Chondrocyte (in vitro differentiated cells): ENCODE data around the gene ZFHX3. TPM values are rescaled to one million over a fixed set of nuclear protein-coding genes. Genes with fewer than 3 reads are reported as not detected.

Experiments
- DNase-seq: peaks from one replicate; pipeline ENCODE4 v3.0.0; 2021; ENCODE audit warnings: mixed read lengths, low spot score
- H3K27ac Mint-ChIP-seq: one replicate; pipeline ENCODE4 v1.8.0; 2021; ENCODE audit warnings: mild to moderate bottlenecking, moderate library complexity, mixed read lengths; ENCODE audit not compliant: unreplicated experiment
- H3K27me3 Mint-ChIP-seq: 2 replicates; pipeline ENCODE4 v1.8.0; 2021; ENCODE audit warnings: low read depth, mixed read lengths
- H3K36me3 Mint-ChIP-seq: 2 replicates; pipeline ENCODE4 v1.8.0; 2021; ENCODE audit warnings: low read depth, mixed read lengths
- H3K4me1 Mint-ChIP-seq: 2 replicates; pipeline ENCODE4 v1.8.0; 2021; ENCODE audit warnings: low read depth, mild to moderate bottlenecking, mixed read lengths
- H3K4me3 Mint-ChIP-seq: one replicate; pipeline ENCODE4 v1.8.0; 2021; ENCODE audit warnings: mild to moderate bottlenecking, moderate library complexity, mixed read lengths; ENCODE audit not compliant: unreplicated experiment
- H3K9me3 Mint-ChIP-seq: 2 replicates; pipeline ENCODE4 v1.8.0; 2021; ENCODE audit warnings: low read depth, mixed read lengths
- CTCF ChIP-seq: fragments of 200-600 bp; sonication (generic); IDR thresholded peaks from 2 replicates; pipeline ENCODE4 v1.5.0; 2021; ENCODE audit warnings: antibody characterized with exemption, mild to moderate bottlenecking, moderate library complexity
- total RNA-seq: library from RNA; stranded (reverse); gene quantifications from 3 replicates; pipeline ENCODE4 v1.2.1, GENCODE V29; 2021

The ZFHX3 gene
- total RNA-seq, 1 donor from 2014 or later = 86.8 TPM

GRCh38 chr16:72811876-72812275 lies 236.1 kb downstream of the ZFHX3 start:
- no peak for DNase-seq
- no peaks in the 10 kb centered on the region for H3K9me3 Mint-ChIP-seq
- peaks cover 28% of the 10 kb centered on the region for H3K4me1 Mint-ChIP-seq
- no peak for TF ChIP-seq CTCF
- H3K27me3 Mint-ChIP-seq = no peaks in the 10 kb centered on the region
- peaks cover 27% of the 10 kb centered on the region for H3K36me3 Mint-ChIP-seq
- H3K27ac Mint-ChIP-seq = peak overlapping the region; percentile 24
- no peak overlapping the region for H3K4me3 Mint-ChIP-seq

- no peak overlapping the region for H3K4me3 Mint-ChIP-seq
- DNase-seq = no peak
- H3K27ac Mint-ChIP-seq = no peak overlapping the region
- no peaks in the 10 kb centered on the region for H3K27me3 Mint-ChIP-seq
- no peak for TF ChIP-seq CTCF
- H3K4me1 Mint-ChIP-seq = peaks cover 28% of the 10 kb centered on the region
- H3K36me3 Mint-ChIP-seq = peaks cover 29% of the 10 kb centered on the region
- no peaks in the 10 kb centered on the region for H3K9me3 Mint-ChIP-seq
These were observed 236.7 kb downstream of the ZFHX3 start for GRCh38 chr16:72811188-72811720.

GRCh38 chr16:72810480-72810879 lies 237.4 kb downstream of the ZFHX3 start:
- TF ChIP-seq CTCF = no peak
- Mint-ChIP-seq H3K36me3 (peaks cover 34% of the 10 kb centered on the region), H3K27ac (no peak overlapping the region), H3K4me1 (peaks cover 26% of the 10 kb centered on the region), H3K27me3 (no peaks in the 10 kb centered on the region), H3K9me3 (no peaks in the 10 kb centered on the region), H3K4me3 (no peak overlapping the region)
- DNase-seq = no peak

- Mint-ChIP-seq H3K4me1 (peaks cover 24% of the 10 kb centered on the region), H3K27ac (no peak overlapping the region), H3K9me3 (no peaks in the 10 kb centered on the region), H3K27me3 (no peaks in the 10 kb centered on the region), H3K36me3 (peaks cover 37% of the 10 kb centered on the region), H3K4me3 (no peak overlapping the region)
- no peak for DNase-seq
- TF ChIP-seq CTCF = no peak
These were observed 238.5 kb downstream of the ZFHX3 start for GRCh38 chr16:72809446-72809845.

- peaks cover 37% of the 10 kb centered on the region for H3K36me3 Mint-ChIP-seq
- TF ChIP-seq CTCF = no peak
These were observed 239.2 kb downstream of the ZFHX3 start for GRCh38 chr16:72808754-72809153.

More at GRCh38 chr16:72808754-72809153, 239.2 kb downstream of the ZFHX3 start:
- peaks cover 27% of the 10 kb centered on the region for H3K4me1 Mint-ChIP-seq
- H3K4me3 Mint-ChIP-seq = no peak overlapping the region
- H3K27ac Mint-ChIP-seq = no peak overlapping the region
- DNase-seq = no peak
- no peaks in the 10 kb centered on the region for H3K27me3 Mint-ChIP-seq
- H3K9me3 Mint-ChIP-seq = no peaks in the 10 kb centered on the region
